Glomerular visceral epithelial cell (primary cell): Measurements from ENCODE around the gene ANXA1.

Experiments used
- DNase-seq: peaks from one replicate; pipeline ENCODE4 v3.0.0-alpha.2; 2016; ENCODE audit errors: extremely low spot score

Gene ANXA1

DNA sequence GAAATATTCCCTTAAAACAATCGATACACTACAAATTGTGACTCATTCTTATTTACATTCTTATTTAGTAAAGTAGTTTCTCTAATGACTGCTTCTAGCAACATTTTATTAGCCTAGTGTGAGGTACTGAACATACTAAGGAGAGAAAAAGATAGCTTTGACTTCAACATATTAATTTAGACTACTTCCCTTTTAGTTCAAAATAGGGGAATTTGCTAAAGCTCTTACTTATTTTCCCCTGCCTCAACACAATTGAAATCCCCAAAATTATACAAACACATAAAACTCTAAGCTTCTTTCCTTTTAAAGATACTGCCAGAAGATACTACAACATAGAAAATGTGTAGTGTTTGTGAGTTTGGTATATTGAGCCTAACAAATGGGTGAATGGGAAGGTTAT, 55.2 kb downstream of the ANXA1 start:
- no peak for DNase-seq

DNA sequence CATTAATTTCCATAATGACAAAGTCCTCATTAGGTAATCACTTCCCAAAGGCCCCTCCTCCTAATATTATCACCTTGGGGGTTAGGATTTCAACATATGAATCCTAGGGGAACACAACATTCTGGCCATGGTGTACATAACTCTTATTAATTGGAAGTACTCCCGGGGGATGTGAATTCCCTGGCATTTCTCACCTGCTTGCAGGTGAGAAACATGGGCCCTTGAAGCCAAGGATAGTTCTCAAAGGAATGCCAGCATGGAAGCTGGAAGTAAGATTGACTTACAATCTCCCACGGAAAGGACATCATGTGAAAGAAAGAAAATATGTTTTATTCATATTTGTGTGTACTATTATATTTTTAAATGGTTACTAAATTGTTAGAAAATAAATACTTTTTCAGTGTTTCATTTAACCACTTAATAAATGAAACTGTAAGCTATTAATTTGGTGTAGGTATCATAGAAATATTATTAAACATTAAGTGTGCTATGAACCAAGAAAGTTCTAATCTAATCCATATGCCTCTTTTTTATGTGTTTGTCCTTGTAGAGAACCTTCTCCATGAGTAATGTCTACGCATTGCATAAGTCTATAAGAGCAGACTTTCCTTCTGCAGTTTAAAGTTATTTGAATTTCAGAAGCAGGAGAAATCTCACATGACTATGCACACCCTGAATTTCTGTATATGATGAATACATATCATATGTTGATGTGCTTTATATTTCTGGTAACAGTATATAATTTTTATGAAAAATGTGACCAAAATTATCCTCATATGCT, 59.4 kb downstream of the ANXA1 start:
- DNase-seq = no peak

DNA sequence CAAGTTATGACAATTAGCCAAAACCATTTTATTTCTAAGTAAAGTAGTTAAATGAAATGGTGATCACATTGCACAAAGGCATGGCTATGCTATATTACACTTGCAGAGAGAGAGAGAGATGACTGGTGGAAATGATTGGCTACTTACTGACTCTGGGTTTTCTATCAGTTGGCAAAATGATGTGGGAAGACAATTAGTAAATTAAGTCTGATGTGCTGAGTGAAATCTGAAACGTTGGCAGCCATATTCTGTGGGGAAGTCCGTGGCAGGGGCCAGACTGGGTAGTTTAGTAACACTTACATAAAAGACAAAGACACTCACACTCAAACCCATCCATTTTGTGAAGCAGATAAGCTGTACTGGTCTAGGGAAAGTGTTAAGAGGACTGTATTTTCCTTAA, 61.6 kb downstream of the ANXA1 start:
- DNase-seq = no peak

DNA sequence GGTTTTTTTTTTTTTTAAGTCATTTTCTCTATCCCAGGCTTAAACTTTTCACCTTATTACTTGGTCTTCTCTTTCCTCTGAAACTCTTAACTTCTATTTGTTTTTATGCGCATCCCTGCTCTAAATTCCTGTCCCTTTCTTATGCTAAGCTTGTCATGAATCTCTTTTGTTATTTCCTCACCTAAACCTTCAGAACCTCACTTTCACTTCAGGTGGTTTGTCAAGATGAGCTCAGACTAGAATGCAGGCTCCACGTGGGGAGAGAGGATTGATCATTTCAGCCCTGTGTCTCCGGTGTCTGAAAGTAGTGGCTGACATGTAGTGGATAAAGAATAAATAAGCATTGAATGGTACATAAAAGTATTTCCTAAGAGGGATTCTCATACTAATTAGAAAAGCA, 63.6 kb downstream of the ANXA1 start:
- no peak for DNase-seq

DNA sequence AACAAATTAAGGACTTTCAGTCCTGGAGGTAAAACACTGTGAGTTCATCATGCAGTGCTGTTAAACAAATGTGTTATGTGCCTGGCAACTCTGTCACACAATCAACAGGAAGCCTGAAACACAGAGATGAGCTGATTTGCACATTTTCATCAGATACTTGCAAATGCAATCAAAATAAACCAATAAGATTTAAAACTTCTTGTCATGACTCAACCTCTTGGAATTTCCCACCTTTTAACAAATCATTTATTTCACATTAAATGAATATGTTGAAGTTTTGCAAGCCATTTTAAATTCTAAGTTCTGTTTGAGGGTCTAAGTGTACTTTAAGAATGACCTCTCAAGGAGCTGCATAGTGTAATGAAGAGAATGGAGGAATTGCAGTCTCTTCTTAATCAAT, 64.4 kb downstream of the ANXA1 start:
- DNase-seq = no peak
